ENCODE measurements around the gene DGKD.

GRCh38 chr2:233462826-233463470 is 108.7 kb downstream of the DGKD start:
- TF ChIP-seq GATA2 (IDR thresholded peaks at IDR 0.05; ENCODE audit: low read depth, low read length), result no peak
- TF ChIP-seq GATA3 (IDR thresholded peaks at IDR 0.05; ENCODE audit: low read depth, low read length), result no peak

All from SH-SY5Y (cell line).